Muscle layer of duodenum (tissue), 2 donors: ENCODE measurements around the gene AHR.

Experiments used
- H3K27ac ChIP-seq: one replicate; pipeline ENCODE4 v1.7.0; 2013; ENCODE audit warnings: mild to moderate bottlenecking, low read length
- H3K27me3 ChIP-seq: one replicate; pipeline ENCODE4 v1.7.0; 2013; ENCODE audit warnings: low read depth, mild to moderate bottlenecking, control low read depth, low read length
- H3K36me3 ChIP-seq, 2 donors: one replicate each; pipeline ENCODE4 v1.7.0; 2013; ENCODE audit warnings: low read length in 2 of 2, control low read depth in 1 of 2, mild to moderate bottlenecking in 1 of 2; ENCODE audit not compliant: insufficient read depth in 2 of 2, control insufficient read depth in 1 of 2
- H3K4me1 ChIP-seq, 2 donors: one replicate each; pipeline ENCODE4 v1.7.0; 2013; ENCODE audit warnings: low read length in 2 of 2, mild to moderate bottlenecking in 2 of 2, control low read depth in 1 of 2, moderate library complexity in 1 of 2; ENCODE audit not compliant: insufficient read depth in 2 of 2, control insufficient read depth in 1 of 2
- H3K4me3 ChIP-seq, 2 donors: one replicate each; pipeline ENCODE4 v1.7.0; 2013; ENCODE audit warnings: low read length in 2 of 2, low read depth in 1 of 2, mild to moderate bottlenecking in 1 of 2
- H3K9me3 ChIP-seq, 2 donors: one replicate each; pipeline ENCODE4 v1.7.0; 2013; ENCODE audit warnings: low read length in 2 of 2, control low read depth in 1 of 2, mild to moderate bottlenecking in 1 of 2; ENCODE audit not compliant: control insufficient read depth in 1 of 2
- donor health status: healthy.

AHR gene

DNA sequence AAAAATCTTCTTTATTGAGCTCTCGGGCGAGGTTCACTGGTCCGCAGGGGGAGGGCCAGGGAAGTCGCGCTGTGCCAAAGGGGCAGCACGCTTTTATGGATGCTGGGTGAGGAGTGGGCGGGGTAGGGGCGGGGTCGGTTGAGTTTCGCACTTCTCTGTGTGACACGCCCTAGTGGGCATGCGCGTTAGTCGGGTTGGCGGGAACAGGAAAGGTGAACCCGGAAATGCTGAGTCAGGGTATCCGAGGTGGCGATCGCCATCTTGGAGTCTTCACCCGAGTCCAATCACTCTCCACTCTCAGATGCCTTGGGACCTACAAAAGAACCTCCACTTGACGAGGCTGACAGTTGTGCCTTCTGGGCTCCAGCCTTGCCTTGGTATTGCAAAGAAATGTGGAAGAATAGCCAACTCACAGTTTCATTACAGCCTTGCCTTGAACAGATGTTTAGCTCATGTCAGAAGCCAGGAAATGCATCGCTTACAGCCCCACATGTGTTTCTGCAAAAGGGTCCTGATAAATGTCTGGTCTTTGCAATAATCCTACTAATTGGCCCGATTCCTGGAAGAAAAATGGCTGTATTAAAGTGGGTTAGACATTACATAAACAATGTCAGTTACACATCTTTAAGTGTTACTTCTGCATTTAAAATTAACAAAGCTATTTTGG lies 64.1 kb downstream of the AHR start:
- Histone ChIP-seq H3K36me3 (peaks cover 0 to 6% of the 10 kb centered on the region in 2 donors), H3K27me3 (no peaks in the 10 kb centered on the region), H3K9me3 (peaks cover 0 to 4% of the 10 kb centered on the region in 2 donors), H3K4me3 (no peak overlapping the region), H3K4me1 (no peaks in the 10 kb centered on the region), H3K27ac (no peak overlapping the region)

DNA sequence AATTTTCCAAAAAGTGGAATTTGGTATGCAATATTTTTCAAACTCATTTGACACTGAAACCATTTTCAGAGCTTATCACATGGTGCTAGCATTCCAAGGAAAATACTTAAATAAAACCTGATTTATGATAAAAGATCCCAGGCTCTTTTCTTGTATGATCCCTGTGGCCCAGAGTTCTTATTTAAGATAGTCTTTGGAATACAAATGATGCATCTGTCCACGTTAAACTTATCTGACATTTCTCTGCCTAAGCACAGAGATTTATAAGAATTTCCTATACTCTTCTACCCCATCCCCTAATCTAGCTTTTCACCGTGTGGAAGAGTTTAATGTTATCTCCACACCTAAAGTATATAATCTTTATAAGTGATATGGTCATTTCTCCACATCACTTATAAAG lies 66.2 kb downstream of the AHR start:
- H3K4me3 ChIP-seq: no peak overlapping the region
- H3K4me1 ChIP-seq: peaks cover 5 to 6% of the 10 kb centered on the region in 2 donors
- peaks cover 0 to 2% of the 10 kb centered on the region in 2 donors for H3K9me3 ChIP-seq
- no peaks in the 10 kb centered on the region for H3K27me3 ChIP-seq
- no peak overlapping the region for H3K27ac ChIP-seq
- no peaks in the 10 kb centered on the region for H3K36me3 ChIP-seq

DNA sequence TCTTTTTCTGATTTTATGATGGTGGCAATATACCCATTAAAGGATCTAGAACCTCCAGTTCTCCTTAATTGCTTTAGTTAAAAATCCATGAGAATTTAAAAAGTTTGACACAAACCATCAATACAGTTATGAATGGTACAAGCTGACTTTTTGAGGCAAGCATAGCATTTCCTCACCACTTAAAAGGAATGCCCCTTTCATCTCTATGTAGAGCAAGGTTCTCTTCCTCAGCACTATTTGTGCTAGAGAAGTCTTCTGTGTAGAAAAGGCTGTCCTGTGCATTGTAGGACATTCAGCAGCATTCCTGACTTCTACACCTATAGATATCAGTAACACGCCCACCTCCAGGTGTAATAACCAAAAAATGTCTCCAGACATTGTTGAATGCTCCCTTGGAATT lies 67.3 kb downstream of the AHR start:
- no peak overlapping the region for H3K4me3 ChIP-seq
- no peaks in the 10 kb centered on the region for H3K36me3 ChIP-seq
- no peaks in the 10 kb centered on the region for H3K27me3 ChIP-seq
- H3K4me1 ChIP-seq: peaks cover 8 to 12% of the 10 kb centered on the region in 2 donors
- no peak overlapping the region for H3K27ac ChIP-seq
- H3K9me3 ChIP-seq: peaks cover 0 to 2% of the 10 kb centered on the region in 2 donors

DNA sequence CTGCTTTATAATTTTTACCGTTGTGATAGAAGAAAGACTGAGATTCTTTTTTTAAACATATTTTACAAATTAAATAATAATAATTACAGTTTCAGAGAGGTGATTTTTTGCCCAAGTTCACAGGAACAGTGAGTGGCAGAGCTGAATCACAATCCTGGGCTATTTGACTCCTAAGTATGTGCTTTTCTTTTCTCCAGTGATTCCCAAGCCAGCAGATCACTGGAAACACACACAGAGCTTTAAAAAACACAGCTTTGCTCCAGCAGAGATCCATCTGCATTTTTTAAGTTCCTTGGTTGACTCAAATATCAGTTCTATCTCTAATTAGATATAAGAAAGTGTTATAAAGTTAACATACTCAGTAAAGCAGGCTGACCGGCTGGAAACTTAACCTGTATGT lies 69.0 kb downstream of the AHR start:
- Histone ChIP-seq H3K27me3 (no peaks in the 10 kb centered on the region), H3K27ac (no peak overlapping the region), H3K36me3 (no peaks in the 10 kb centered on the region), H3K9me3 (peaks cover 0 to 2% of the 10 kb centered on the region in 2 donors), H3K4me3 (no peak overlapping the region), H3K4me1 (peaks cover 19 to 27% of the 10 kb centered on the region in 2 donors)

DNA sequence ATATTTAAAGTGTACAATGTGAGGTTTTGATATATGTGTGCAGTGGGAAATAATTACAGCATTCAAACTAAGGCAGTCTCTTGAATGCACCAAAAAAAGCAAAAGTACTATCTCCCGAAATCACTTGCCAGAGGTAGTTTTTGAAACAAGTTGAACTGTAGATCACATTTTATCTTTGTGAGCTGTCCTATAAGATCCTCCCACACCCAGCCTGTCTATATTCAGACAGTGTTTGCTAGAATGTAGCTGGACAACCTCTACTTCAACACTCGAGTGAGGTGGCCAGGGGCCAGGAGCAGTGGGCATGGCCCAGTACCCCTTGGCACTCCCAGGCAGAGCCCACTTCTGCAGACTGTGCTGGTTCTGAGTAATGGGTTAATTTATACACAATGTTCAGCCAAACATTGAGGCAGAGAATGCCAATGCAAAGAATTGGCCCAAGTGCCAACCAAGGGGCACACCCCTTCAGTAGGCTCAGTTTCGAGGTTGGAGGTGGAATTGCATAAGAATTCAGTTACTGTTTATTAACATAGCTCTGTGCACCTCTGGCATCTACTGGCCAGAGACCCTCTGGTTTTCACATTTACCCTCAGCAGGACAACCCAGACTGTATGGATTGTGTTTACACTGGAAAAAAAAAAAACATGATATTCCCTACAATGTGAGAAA lies 70.5 kb downstream of the AHR start:
- Histone ChIP-seq H3K4me1 (peaks cover 19 to 27% of the 10 kb centered on the region in 2 donors), H3K36me3 (no peaks in the 10 kb centered on the region), H3K27me3 (no peaks in the 10 kb centered on the region), H3K9me3 (no peaks in the 10 kb centered on the region), H3K27ac (peak overlapping the region; percentile 40), H3K4me3 (no peak overlapping the region)

DNA sequence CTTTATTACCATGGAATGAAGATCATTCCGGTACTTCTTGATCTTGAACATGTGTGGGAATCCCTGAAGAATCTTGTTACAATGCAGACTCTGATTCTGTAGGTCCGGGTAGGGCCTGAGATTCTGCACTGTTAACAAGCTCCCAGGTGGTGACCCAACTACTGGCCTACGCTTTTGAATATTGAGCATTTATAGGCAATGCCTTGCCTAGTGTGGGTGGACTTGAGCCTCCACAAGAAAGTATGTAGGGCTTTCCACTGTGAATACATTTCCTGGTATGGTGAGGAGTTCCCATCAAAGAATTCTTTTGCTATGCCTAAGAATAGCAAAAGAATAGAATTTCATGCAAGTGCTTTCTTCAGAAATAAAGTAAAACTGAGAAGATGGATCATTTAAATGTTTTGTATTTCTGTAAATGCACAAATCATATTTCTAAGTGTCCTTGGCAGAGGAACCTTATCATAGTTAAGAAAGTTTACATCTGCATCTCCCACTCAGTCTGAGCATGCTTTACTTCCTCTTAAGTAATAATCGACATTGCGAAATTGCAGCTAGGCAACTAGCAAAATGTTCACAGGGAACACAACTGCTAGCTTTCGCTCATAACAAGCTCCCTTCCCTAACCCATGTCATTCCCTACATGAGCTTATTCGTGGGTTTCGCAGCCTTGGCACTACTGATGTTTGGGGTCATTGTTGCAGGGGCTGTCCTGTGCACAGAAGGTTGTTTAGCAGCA lies 71.4 kb downstream of the AHR start:
- peak overlapping the region; percentile 47 for H3K27ac ChIP-seq
- no peaks in the 10 kb centered on the region for H3K9me3 ChIP-seq
- H3K36me3 ChIP-seq: no peaks in the 10 kb centered on the region
- no peak overlapping the region for H3K4me3 ChIP-seq
- H3K27me3 ChIP-seq: no peaks in the 10 kb centered on the region
- H3K4me1 ChIP-seq: peaks cover 19 to 27% of the 10 kb centered on the region in 2 donors

DNA sequence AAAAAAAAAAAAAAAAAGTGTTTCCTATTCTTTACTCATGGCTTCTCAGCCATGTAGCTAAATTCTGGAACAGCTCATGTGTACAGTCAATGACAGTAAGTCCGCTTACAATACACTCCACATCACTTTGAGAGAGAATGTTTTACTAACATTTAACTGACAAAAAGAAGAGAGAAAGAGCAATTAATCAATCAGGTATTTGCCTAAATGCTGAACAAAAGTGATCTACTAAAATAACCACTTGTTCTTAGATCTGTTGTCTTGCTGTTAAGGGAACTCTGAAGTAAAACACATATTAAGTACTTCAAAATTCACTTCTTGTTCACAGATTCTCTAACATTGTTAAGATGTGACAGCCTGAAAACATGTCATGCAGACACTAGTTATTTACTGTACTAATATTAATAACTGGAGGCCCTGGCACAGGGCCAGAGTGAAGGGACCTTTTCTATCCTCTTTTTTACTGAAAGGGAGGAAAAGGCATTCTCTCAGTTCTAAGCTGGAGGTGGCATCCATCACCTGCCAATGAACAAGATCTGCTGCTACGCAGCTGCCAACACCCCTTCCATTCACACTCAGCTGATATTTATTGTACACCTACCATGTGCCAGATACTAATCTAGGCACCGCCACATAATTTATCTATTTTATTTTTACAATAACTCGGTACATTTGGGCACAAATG lies 72.6 kb downstream of the AHR start:
- peaks cover 19 to 27% of the 10 kb centered on the region in 2 donors for H3K4me1 ChIP-seq
- no peak overlapping the region for H3K4me3 ChIP-seq
- H3K9me3 ChIP-seq: no peaks in the 10 kb centered on the region
- H3K27me3 ChIP-seq: no peaks in the 10 kb centered on the region
- H3K36me3 ChIP-seq: no peaks in the 10 kb centered on the region
- H3K27ac ChIP-seq: peak overlapping the region; percentile 47

DNA sequence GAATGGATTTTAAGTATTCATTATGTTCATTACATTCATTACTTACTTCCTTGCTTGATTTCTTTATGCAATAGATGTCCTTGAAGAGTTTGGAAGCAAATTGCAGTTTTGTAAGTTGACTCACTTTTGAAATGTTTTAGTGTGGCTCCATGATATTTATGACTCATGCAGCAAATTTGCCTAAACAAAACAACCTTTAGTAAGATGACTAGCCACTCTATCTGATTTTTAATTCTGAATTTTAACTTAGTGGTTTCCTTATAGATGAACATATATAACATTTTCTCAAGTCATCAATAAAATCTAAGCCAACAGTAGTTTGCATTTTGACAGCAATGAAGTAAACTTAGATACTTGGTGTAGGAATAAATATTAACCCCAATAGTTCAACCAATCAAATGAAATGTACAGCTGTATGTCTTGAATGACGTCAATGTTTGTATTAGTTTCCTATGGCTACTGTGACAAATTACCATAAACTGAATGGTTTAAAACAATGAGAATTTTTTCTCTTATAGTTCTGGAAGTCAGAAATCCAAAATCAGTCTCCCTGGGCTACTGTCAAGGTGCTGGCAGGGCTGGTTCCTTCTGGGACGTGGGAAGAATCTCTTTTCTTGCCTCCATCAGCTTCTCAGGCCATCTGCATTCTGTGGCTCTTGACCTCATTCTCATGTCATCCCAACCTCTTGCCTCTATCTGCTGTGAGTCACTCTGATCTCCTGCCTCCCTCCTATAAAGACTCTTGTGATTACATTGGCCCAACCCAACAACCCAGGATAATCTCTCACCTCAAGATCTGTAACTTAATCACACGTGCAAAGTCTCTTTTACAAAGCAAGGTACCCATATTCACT lies 73.4 kb downstream of the AHR start:
- Histone ChIP-seq H3K36me3 (no peaks in the 10 kb centered on the region), H3K27ac (peak overlapping the region; percentile 47), H3K4me3 (no peak overlapping the region), H3K4me1 (peaks cover 19 to 27% of the 10 kb centered on the region in 2 donors), H3K27me3 (no peaks in the 10 kb centered on the region), H3K9me3 (no peaks in the 10 kb centered on the region)

DNA sequence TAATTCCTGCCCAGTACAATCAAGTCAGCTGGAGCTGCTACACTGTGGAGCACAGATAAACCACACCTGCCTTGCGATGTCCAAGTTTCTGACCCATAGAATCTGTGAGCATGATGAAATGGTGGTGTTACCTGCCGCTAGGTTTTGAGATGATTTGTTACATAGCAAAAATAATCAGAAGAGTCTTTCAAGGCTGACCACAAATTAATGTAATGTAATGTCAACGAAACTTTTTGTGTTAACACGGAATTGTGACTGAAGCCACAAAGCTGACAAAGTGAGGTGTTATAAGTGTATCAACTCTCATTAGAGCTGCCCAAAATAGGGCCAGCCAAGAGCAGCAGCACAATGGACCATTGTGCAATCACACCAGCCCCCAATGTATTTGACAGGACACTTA lies 75.7 kb downstream of the AHR start:
- no peak overlapping the region for H3K27ac ChIP-seq

DNA sequence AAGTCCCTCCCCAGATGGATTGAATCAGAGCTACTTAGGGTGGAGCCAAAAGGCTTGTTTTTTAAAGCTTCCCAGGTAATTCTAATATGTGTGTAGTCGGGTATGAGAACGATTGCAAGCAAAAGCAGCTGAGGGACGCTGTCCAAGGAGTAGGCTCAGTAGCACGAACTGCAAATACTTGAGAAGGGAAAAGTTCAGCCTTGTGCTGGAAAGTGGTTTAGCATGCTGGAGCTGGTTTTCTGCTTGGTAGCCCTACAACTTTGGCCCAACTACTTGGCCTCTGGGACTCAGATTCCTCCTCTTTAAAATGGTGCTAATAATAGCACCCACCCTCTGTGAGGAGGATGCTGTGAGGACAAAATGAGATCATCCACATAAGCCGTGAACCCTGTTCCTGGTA lies 76.2 kb downstream of the AHR start:
- Histone ChIP-seq H3K36me3 (no peaks in the 10 kb centered on the region), H3K9me3 (no peaks in the 10 kb centered on the region), H3K27me3 (no peaks in the 10 kb centered on the region), H3K27ac (no peak overlapping the region), H3K4me1 (peaks cover 13 to 21% of the 10 kb centered on the region in 2 donors), H3K4me3 (no peak overlapping the region)

More for the DNA sequence above, 75.7 kb downstream of the AHR start:
- Histone ChIP-seq H3K9me3 (no peaks in the 10 kb centered on the region), H3K27me3 (no peaks in the 10 kb centered on the region), H3K4me1 (peaks cover 16 to 23% of the 10 kb centered on the region in 2 donors), H3K36me3 (no peaks in the 10 kb centered on the region), H3K4me3 (no peak overlapping the region)
